ENCODE results near the gene CAB39.
"Not testable (repeated sequence)": the region's sequence is repeated elsewhere in the genome, so short reads cannot be mapped to it uniquely, and the experiment has no call there.

Gene CAB39

GRCh38 chr2:230693411-230693810 lies 19.2 kb upstream of the CAB39 start:
- Mint-ChIP-seq H3K27ac (no peak overlapping the region), H3K27me3 (no peaks in the 10 kb centered on the region), H3K4me1 (ENCODE audit: low read depth) (peaks cover 27% of the 10 kb centered on the region), H3K36me3 (ENCODE audit: low read depth) (no peaks in the 10 kb centered on the region), H3K4me3 (no peak overlapping the region), H3K9me3 (no peaks in the 10 kb centered on the region)
- no peak for DNase-seq

- Mint-ChIP-seq H3K4me3 (no peak overlapping the region), H3K27ac (peak overlapping the region; percentile 69), H3K27me3 (no peaks in the 10 kb centered on the region), H3K4me1 (ENCODE audit: low read depth) (peaks cover 27% of the 10 kb centered on the region), H3K9me3 (no peaks in the 10 kb centered on the region), H3K36me3 (ENCODE audit: low read depth) (no peaks in the 10 kb centered on the region)
- no peak for DNase-seq
Measured at GRCh38 chr2:230694241-230694640, 18.4 kb upstream of the CAB39 start.

GRCh38 chr2:230695551-230695950 lies 17.1 kb upstream of the CAB39 start:
- Mint-ChIP-seq H3K9me3 (no peaks in the 10 kb centered on the region), H3K36me3 (ENCODE audit: low read depth) (no peaks in the 10 kb centered on the region), H3K27me3 (no peaks in the 10 kb centered on the region), H3K27ac (no peak overlapping the region), H3K4me3 (no peak overlapping the region), H3K4me1 (ENCODE audit: low read depth) (peaks cover 29% of the 10 kb centered on the region)
- DNase-seq: no peak

- DNase-seq: no peak
- Mint-ChIP-seq H3K4me1 (ENCODE audit: low read depth) (peaks cover 29% of the 10 kb centered on the region), H3K27me3 (no peaks in the 10 kb centered on the region), H3K4me3 (no peak overlapping the region), H3K9me3 (no peaks in the 10 kb centered on the region), H3K27ac (no peak overlapping the region), H3K36me3 (ENCODE audit: low read depth) (no peaks in the 10 kb centered on the region)
Measured at GRCh38 chr2:230696670-230697069, 16.0 kb upstream of the CAB39 start.

GRCh38 chr2:230697676-230698075 lies 15.0 kb upstream of the CAB39 start:
- peaks cover 29% of the 10 kb centered on the region for H3K4me1 Mint-ChIP-seq (ENCODE audit: low read depth)
- H3K4me3 Mint-ChIP-seq: no peak overlapping the region
- peaks cover 3% of the 10 kb centered on the region for H3K9me3 Mint-ChIP-seq
- H3K27ac Mint-ChIP-seq: no peak overlapping the region
- DNase-seq: no peak
- no peaks in the 10 kb centered on the region for H3K36me3 Mint-ChIP-seq (ENCODE audit: low read depth)
- H3K27me3 Mint-ChIP-seq: no peaks in the 10 kb centered on the region

GRCh38 chr2:230698753-230699152 lies 13.9 kb upstream of the CAB39 start:
- H3K9me3 Mint-ChIP-seq; H3K4me3 Mint-ChIP-seq; H3K27ac Mint-ChIP-seq; DNase-seq; H3K36me3 Mint-ChIP-seq (ENCODE audit: low read depth); H3K27me3 Mint-ChIP-seq: not testable (repeated sequence)
- H3K4me1 Mint-ChIP-seq (ENCODE audit: low read depth): peaks cover 27% of the 10 kb centered on the region

GRCh38 chr2:230700447-230700846 lies 12.2 kb upstream of the CAB39 start:
- peaks cover 20% of the 10 kb centered on the region for H3K4me1 Mint-ChIP-seq (ENCODE audit: low read depth)
- H3K36me3 Mint-ChIP-seq (ENCODE audit: low read depth): no peaks in the 10 kb centered on the region
- DNase-seq: no peak
- peaks cover 7% of the 10 kb centered on the region for H3K9me3 Mint-ChIP-seq
- no peaks in the 10 kb centered on the region for H3K27me3 Mint-ChIP-seq
- no peak overlapping the region for H3K4me3 Mint-ChIP-seq
- H3K27ac Mint-ChIP-seq: no peak overlapping the region

- peaks cover 7% of the 10 kb centered on the region for H3K9me3 Mint-ChIP-seq
- peaks cover 20% of the 10 kb centered on the region for H3K4me1 Mint-ChIP-seq (ENCODE audit: low read depth)
- no peak overlapping the region for H3K4me3 Mint-ChIP-seq
- no peak overlapping the region for H3K27ac Mint-ChIP-seq
- H3K36me3 Mint-ChIP-seq (ENCODE audit: low read depth): no peaks in the 10 kb centered on the region
- H3K27me3 Mint-ChIP-seq: no peaks in the 10 kb centered on the region
- DNase-seq: no peak
Measured at GRCh38 chr2:230701308-230701707, 11.3 kb upstream of the CAB39 start.

GRCh38 chr2:230702457-230702856 lies 10.2 kb upstream of the CAB39 start:
- not testable (repeated sequence) for H3K27me3 Mint-ChIP-seq; H3K4me3 Mint-ChIP-seq; H3K36me3 Mint-ChIP-seq (ENCODE audit: low read depth); H3K9me3 Mint-ChIP-seq; DNase-seq; H3K27ac Mint-ChIP-seq
- peaks cover 13% of the 10 kb centered on the region for H3K4me1 Mint-ChIP-seq (ENCODE audit: low read depth)

- Mint-ChIP-seq H3K36me3 (ENCODE audit: low read depth) (no peaks in the 10 kb centered on the region), H3K27me3 (no peaks in the 10 kb centered on the region), H3K9me3 (peaks cover 7% of the 10 kb centered on the region), H3K4me3 (no peak overlapping the region), H3K4me1 (ENCODE audit: low read depth) (peaks cover 7% of the 10 kb centered on the region), H3K27ac (no peak overlapping the region)
- no peak for DNase-seq
Measured at GRCh38 chr2:230703514-230703913, 9.1 kb upstream of the CAB39 start.

- DNase-seq: no peak
- Mint-ChIP-seq H3K36me3 (ENCODE audit: low read depth) (no peaks in the 10 kb centered on the region), H3K27me3 (no peaks in the 10 kb centered on the region), H3K9me3 (peaks cover 7% of the 10 kb centered on the region), H3K4me1 (ENCODE audit: low read depth) (peaks cover 3% of the 10 kb centered on the region), H3K27ac (no peak overlapping the region), H3K4me3 (no peak overlapping the region)
Measured at GRCh38 chr2:230706053-230706521, 6.6 kb upstream of the CAB39 start.

- H3K4me1 Mint-ChIP-seq (ENCODE audit: low read depth): peaks cover 9% of the 10 kb centered on the region
- no peak overlapping the region for H3K4me3 Mint-ChIP-seq
- no peak overlapping the region for H3K27ac Mint-ChIP-seq
- H3K27me3 Mint-ChIP-seq: no peaks in the 10 kb centered on the region
- H3K9me3 Mint-ChIP-seq: peaks cover 7% of the 10 kb centered on the region
- DNase-seq: no peak
- no peaks in the 10 kb centered on the region for H3K36me3 Mint-ChIP-seq (ENCODE audit: low read depth)
Measured at GRCh38 chr2:230706966-230707365, 5.7 kb upstream of the CAB39 start.

- Mint-ChIP-seq H3K27ac (no peak overlapping the region), H3K9me3 (no peaks in the 10 kb centered on the region), H3K4me1 (ENCODE audit: low read depth) (peaks cover 14% of the 10 kb centered on the region), H3K4me3 (no peak overlapping the region), H3K36me3 (ENCODE audit: low read depth) (no peaks in the 10 kb centered on the region), H3K27me3 (no peaks in the 10 kb centered on the region)
- no peak for DNase-seq
Measured at GRCh38 chr2:230708204-230708603, 4.4 kb upstream of the CAB39 start.

- Mint-ChIP-seq H3K27me3 (no peaks in the 10 kb centered on the region), H3K36me3 (ENCODE audit: low read depth) (peaks cover 26% of the 10 kb centered on the region), H3K9me3 (no peaks in the 10 kb centered on the region), H3K4me3 (peak overlapping the region; percentile 95), H3K27ac (peak overlapping the region; percentile 33), H3K4me1 (ENCODE audit: low read depth) (peaks cover 30% of the 10 kb centered on the region)
- DNase-seq: no peak
Measured at GRCh38 chr2:230711224-230711623, 1.4 kb upstream of the CAB39 start.

GRCh38 chr2:230713331-230714135 lies 891 bp downstream of the CAB39 start:
- Mint-ChIP-seq H3K27ac (peak overlapping the region; percentile 94), H3K4me1 (ENCODE audit: low read depth) (peaks cover 50% of the 10 kb centered on the region), H3K27me3 (no peaks in the 10 kb centered on the region), H3K9me3 (no peaks in the 10 kb centered on the region), H3K36me3 (ENCODE audit: low read depth) (peaks cover 41% of the 10 kb centered on the region), H3K4me3 (peak overlapping the region; percentile 95)
- peak; percentile 63 for DNase-seq

Data from activated T-cell treated with anti-CD3 and anti-CD28 coated beads, Interleukin-2, amount 50 U/mL, for 24 hours (primary cell).